ENCODE data around the gene CCNB2.

The CCNB2 gene

GRCh38 chr15:59168536-59168935, 63.6 kb downstream of the CCNB2 start:
- H3K9me2 ChIP-seq (replicated peaks; ENCODE audit: low read depth, low read length) = no peaks in the 10 kb centered on the region
- no peaks in the 10 kb centered on the region for H3K36me3 ChIP-seq (ENCODE audit: insufficient read depth, low read length)
- no peaks in the 10 kb centered on the region for H3F3A ChIP-seq (ENCODE audit: low read depth)
- no peaks in the 10 kb centered on the region for H4K20me1 ChIP-seq (ENCODE audit: insufficient read depth, low read length, poor library complexity, severe bottlenecking)
- TF ChIP-seq CTCF (conservative IDR thresholded peaks at IDR 0.05; ENCODE audit: low read length) (no peak), EZH2phosphoT487 (IDR thresholded peaks at IDR 0.05; ENCODE audit: borderline replicate concordance) (no peak)
- no peaks in the 10 kb centered on the region for H3K27me3 ChIP-seq (ENCODE audit: insufficient read depth, low read length, poor library complexity, severe bottlenecking)
- H3K4me1 ChIP-seq (ENCODE audit: insufficient read depth, low read length, poor library complexity, severe bottlenecking) = peaks cover 31% of the 10 kb centered on the region
- no peak overlapping the region for H3K9ac ChIP-seq (ENCODE audit: low read depth, low read length, poor library complexity, severe bottlenecking)
- no peaks in the 10 kb centered on the region for H3K79me2 ChIP-seq (ENCODE audit: insufficient read depth, low read length)
- H2AFZ ChIP-seq (ENCODE audit: low read length) = no peak overlapping the region
- no peaks in the 10 kb centered on the region for H3K9me3 ChIP-seq (ENCODE audit: insufficient read depth, low read depth, low read length)
- H3K4me2 ChIP-seq (ENCODE audit: low read depth, low read length, poor library complexity, severe bottlenecking) = peak overlapping the region; percentile 32
- no peak overlapping the region for H3K4me3 ChIP-seq (ENCODE audit: low read length, poor library complexity, severe bottlenecking)

DNA sequence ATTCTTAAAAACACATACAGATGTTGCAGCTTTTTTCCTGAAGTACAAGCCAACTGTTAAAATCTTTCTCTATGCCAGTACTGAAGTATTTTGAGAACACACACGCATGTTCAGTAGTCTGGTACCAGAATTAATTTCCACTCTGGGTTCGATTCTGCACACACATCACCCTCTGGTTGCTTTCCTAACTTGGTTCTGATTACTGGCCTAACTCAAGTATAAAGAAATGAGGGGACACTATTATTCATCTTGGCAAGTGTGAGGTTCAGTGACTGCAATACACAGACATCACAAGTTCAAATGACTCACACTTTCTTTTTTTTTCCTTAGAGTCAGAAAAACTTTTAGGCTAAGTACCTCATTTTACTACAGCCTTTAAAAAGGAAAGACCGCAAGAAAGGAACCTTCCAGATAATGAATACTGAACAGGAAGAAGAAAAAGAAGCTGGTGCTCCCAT, 64.3 kb downstream of the CCNB2 start:
- Histone ChIP-seq H2AFZ (ENCODE audit: low read length) (no peak overlapping the region), H3K4me1 (ENCODE audit: insufficient read depth, low read length, poor library complexity, severe bottlenecking) (peaks cover 31% of the 10 kb centered on the region), H3K4me2 (ENCODE audit: low read depth, low read length, poor library complexity, severe bottlenecking) (no peak overlapping the region), H3K79me2 (ENCODE audit: insufficient read depth, low read length) (no peaks in the 10 kb centered on the region), H3F3A (ENCODE audit: low read depth) (no peaks in the 10 kb centered on the region), H3K27me3 (ENCODE audit: insufficient read depth, low read length, poor library complexity, severe bottlenecking) (no peaks in the 10 kb centered on the region), H3K4me3 (ENCODE audit: low read length, poor library complexity, severe bottlenecking) (no peak overlapping the region), H3K36me3 (ENCODE audit: insufficient read depth, low read length) (no peaks in the 10 kb centered on the region), H3K9me2 (replicated peaks; ENCODE audit: low read depth, low read length) (no peaks in the 10 kb centered on the region), H3K9me3 (ENCODE audit: insufficient read depth, low read depth, low read length) (no peaks in the 10 kb centered on the region), H3K9ac (ENCODE audit: low read depth, low read length, poor library complexity, severe bottlenecking) (no peak overlapping the region), H4K20me1 (ENCODE audit: insufficient read depth, low read length, poor library complexity, severe bottlenecking) (no peaks in the 10 kb centered on the region)
- TF ChIP-seq CTCF (conservative IDR thresholded peaks at IDR 0.05; ENCODE audit: low read length) (no peak), EZH2phosphoT487 (IDR thresholded peaks at IDR 0.05; ENCODE audit: borderline replicate concordance) (no peak)

- H3K4me3 ChIP-seq (ENCODE audit: low read length, poor library complexity, severe bottlenecking) = no peak overlapping the region
- no peaks in the 10 kb centered on the region for H3K79me2 ChIP-seq (ENCODE audit: insufficient read depth, low read length)
- no peaks in the 10 kb centered on the region for H4K20me1 ChIP-seq (ENCODE audit: insufficient read depth, low read length, poor library complexity, severe bottlenecking)
- no peaks in the 10 kb centered on the region for H3K27me3 ChIP-seq (ENCODE audit: insufficient read depth, low read length, poor library complexity, severe bottlenecking)
- H3F3A ChIP-seq (ENCODE audit: low read depth) = no peaks in the 10 kb centered on the region
- H3K9me3 ChIP-seq (ENCODE audit: insufficient read depth, low read depth, low read length) = no peaks in the 10 kb centered on the region
- H3K4me1 ChIP-seq (ENCODE audit: insufficient read depth, low read length, poor library complexity, severe bottlenecking) = peaks cover 30% of the 10 kb centered on the region
- no peak overlapping the region for H2AFZ ChIP-seq (ENCODE audit: low read length)
- H3K9ac ChIP-seq (ENCODE audit: low read depth, low read length, poor library complexity, severe bottlenecking) = no peak overlapping the region
- no peak overlapping the region for H3K4me2 ChIP-seq (ENCODE audit: low read depth, low read length, poor library complexity, severe bottlenecking)
- H3K36me3 ChIP-seq (ENCODE audit: insufficient read depth, low read length) = no peaks in the 10 kb centered on the region
- TF ChIP-seq CTCF (conservative IDR thresholded peaks at IDR 0.05; ENCODE audit: low read length) (no peak), EZH2phosphoT487 (IDR thresholded peaks at IDR 0.05; ENCODE audit: borderline replicate concordance) (no peak)
- H3K9me2 ChIP-seq (replicated peaks; ENCODE audit: low read depth, low read length) = no peaks in the 10 kb centered on the region
These were observed 65.5 kb downstream of the CCNB2 start for GRCh38 chr15:59170295-59171066.

All from Loucy (cell line).